Mesendoderm (in vitro differentiated cells): ENCODE results near the gene ADCK1.
"Not testable (repeated sequence)": the region's sequence is repeated elsewhere in the genome, so short reads cannot be mapped to it uniquely, and the experiment has no call there.

Source experiments
- DNase-seq: peaks from one replicate; pipeline ENCODE4 v3.0.0; 2013
- H2AK5ac ChIP-seq: 2 replicates; pipeline ENCODE4 v1.6.1; 2013; ENCODE audit warnings: low read length, inconsistent platforms
- H2BK120ac ChIP-seq: 2 replicates; pipeline ENCODE4 v1.6.1; 2013; ENCODE audit warnings: low read depth, mild to moderate bottlenecking, low read length, moderate library complexity, mixed read lengths
- H2BK15ac ChIP-seq: replicated peaks from 2 replicates; pipeline ENCODE4 v1.6.1; 2013; ENCODE audit warnings: low read depth, mild to moderate bottlenecking, moderate library complexity
- H2BK5ac ChIP-seq: 2 replicates; pipeline ENCODE4 v1.6.1; 2013; ENCODE audit warnings: low read length, inconsistent platforms
- H3K18ac ChIP-seq: 2 replicates; pipeline ENCODE4 v1.6.1; 2013; ENCODE audit warnings: mild to moderate bottlenecking, low read length, mixed read lengths
- H3K23ac ChIP-seq: one replicate; pipeline ENCODE4 v1.6.1; 2013; ENCODE audit warnings: low read length
- H3K27ac ChIP-seq: 2 replicates; pipeline ENCODE4 v1.5.1; 2013; ENCODE audit warnings: low read depth, mild to moderate bottlenecking, inconsistent platforms, low read length, moderate library complexity
- H3K27me3 ChIP-seq: 2 replicates; pipeline ENCODE4 v1.6.1; 2013; ENCODE audit warnings: low read length, control low read depth, mild to moderate bottlenecking, inconsistent platforms; ENCODE audit not compliant: insufficient read depth, poor library complexity
- H3K36me3 ChIP-seq: 2 replicates; pipeline ENCODE4 v1.6.1; 2013; ENCODE audit warnings: low read length, inconsistent platforms; ENCODE audit not compliant: control insufficient read depth, insufficient read depth
- H3K4ac ChIP-seq: one replicate; pipeline ENCODE4 v1.6.1; 2013; ENCODE audit warnings: low read depth, mild to moderate bottlenecking, low read length, moderate library complexity
- H3K4me1 ChIP-seq: 2 replicates; pipeline ENCODE4 v1.6.1; 2013; ENCODE audit warnings: low read depth, low read length, inconsistent platforms; ENCODE audit not compliant: control insufficient read depth
- H3K4me2 ChIP-seq: 2 replicates; pipeline ENCODE4 v1.6.1; 2013; ENCODE audit warnings: low read length
- H3K4me3 ChIP-seq: 2 replicates; pipeline ENCODE4 v1.5.1; 2013; ENCODE audit warnings: mild to moderate bottlenecking, low read length
- H3K56ac ChIP-seq: one replicate; pipeline ENCODE4 v1.6.1; 2013; ENCODE audit warnings: low read length
- H3K79me1 ChIP-seq: 2 replicates; pipeline ENCODE4 v1.6.1; 2013; ENCODE audit warnings: low read length, inconsistent platforms
- H3K79me2 ChIP-seq: 2 replicates; pipeline ENCODE4 v1.6.1; 2013; ENCODE audit warnings: mild to moderate bottlenecking, low read length; ENCODE audit not compliant: control insufficient read depth, insufficient read depth
- H3K9ac ChIP-seq: 2 replicates; pipeline ENCODE4 v1.6.1; 2013; ENCODE audit warnings: low read length, inconsistent platforms
- H4K5ac ChIP-seq: one replicate; pipeline ENCODE4 v1.6.1; 2013; ENCODE audit warnings: low read length
- H4K8ac ChIP-seq: one replicate; pipeline ENCODE4 v1.6.1; 2013; ENCODE audit warnings: low read depth, mild to moderate bottlenecking, control low read depth, low read length, moderate library complexity
- WGBS: extraction: QIAGEN DNeasy Blood & Tissue Kit; methylation state at CpG from one replicate; pipeline ENCODE4 v1.1.7; 2013; ENCODE audit warnings: low lambda C conversion rate, missing lambda C conversion rate; ENCODE audit not compliant: insufficient coverage; ENCODE audit errors: extremely low coverage; 5-methylcytosine and 5-hydroxymethylcytosine counted together

Gene ADCK1

DNA sequence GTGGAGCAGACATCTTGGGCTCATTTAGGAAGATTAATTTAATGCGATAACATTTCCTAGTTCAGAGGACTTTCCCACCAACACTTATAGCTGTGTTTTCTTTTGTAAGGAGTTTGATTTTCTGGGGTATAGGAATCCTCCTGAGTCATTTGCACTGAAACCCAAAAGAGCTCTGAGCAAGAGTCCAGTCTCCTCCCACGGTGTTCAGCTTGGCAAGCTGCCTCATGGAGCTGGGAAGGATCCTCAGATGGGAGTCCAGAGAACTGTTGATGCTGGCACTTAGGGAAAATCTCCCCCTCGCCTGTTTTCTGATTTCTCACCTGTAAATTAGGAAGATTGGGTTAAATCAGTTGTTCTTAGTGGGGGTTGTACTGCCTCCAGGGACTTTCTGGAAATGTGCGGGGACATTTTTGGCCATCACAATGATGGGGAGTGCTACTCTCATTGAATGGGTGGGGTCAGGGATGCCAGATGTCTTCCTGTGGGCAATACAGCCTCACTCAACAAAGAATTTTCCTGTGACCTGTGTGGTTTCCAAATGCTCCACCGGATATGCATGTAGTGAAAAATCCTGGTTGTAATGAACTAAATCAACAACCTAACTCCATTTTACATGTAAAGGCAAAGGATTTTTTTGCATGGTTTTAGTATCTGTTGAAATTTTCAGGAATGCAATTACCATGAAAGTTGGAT, 150.6 kb downstream of the ADCK1 start:
- Histone ChIP-seq H3K23ac (no peak overlapping the region), H2AK5ac (no peak overlapping the region), H3K4ac (no peak overlapping the region), H3K18ac (no peak overlapping the region), H3K4me1 (no peaks in the 10 kb centered on the region), H3K56ac (no peak overlapping the region), H3K79me1 (no peaks in the 10 kb centered on the region), H2BK120ac (no peak overlapping the region), H3K36me3 (no peaks in the 10 kb centered on the region), H2BK15ac (no peak overlapping the region), H4K5ac (no peak overlapping the region), H3K4me2 (no peak overlapping the region), H4K8ac (no peak overlapping the region), H2BK5ac (no peak overlapping the region), H3K27me3 (no peaks in the 10 kb centered on the region), H3K4me3 (no peak overlapping the region), H3K9ac (no peak overlapping the region), H3K79me2 (no peaks in the 10 kb centered on the region), H3K27ac (no peak overlapping the region)
- WGBS, result no CpG with 5 or more reads among the region's 5 CpGs
- DNase-seq, result no peak

DNA sequence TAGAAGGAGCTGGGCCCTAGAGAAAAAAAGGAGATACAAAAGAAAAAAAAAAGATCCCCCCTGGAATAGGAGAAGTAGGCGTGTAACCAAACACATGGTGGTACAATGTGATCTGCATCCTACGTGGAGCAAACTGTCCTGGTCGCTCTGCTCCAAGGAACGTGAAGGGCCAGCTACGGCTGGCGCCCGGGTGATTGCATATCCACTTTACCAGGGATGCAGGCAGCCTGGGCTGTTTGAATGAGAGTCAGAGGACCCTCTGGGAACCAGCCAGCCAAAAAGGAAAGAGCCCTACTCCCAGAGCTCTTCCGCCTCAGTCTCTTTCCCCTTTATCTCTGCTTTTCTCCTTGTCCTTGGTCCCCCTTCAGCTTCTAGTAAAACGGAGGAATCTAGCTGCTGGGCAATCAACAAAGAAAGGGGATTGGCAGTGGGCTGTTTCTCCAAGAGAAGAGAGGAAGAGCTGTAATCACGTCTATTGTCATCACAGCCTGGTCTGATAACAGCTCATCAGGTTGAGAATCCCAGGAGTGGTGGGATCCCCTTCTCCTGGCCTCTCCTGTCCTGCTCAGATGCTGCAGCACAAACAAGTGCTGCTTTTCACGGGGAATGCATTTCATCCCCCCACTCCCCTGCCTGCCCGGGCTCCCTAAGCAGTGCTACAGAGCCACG, 156.0 kb downstream of the ADCK1 start:
- Histone ChIP-seq H3K4me1 (no peaks in the 10 kb centered on the region), H3K79me2 (no peaks in the 10 kb centered on the region), H2BK5ac (no peak overlapping the region), H3K4me2 (no peak overlapping the region), H3K36me3 (no peaks in the 10 kb centered on the region), H3K4me3 (no peak overlapping the region), H3K4ac (no peak overlapping the region), H3K79me1 (no peaks in the 10 kb centered on the region), H3K56ac (no peak overlapping the region), H3K27me3 (no peaks in the 10 kb centered on the region), H4K8ac (no peak overlapping the region), H4K5ac (no peak overlapping the region), H2AK5ac (no peak overlapping the region), H3K23ac (no peak overlapping the region), H2BK120ac (no peak overlapping the region), H3K27ac (no peak overlapping the region), H3K9ac (no peak overlapping the region), H2BK15ac (no peak overlapping the region), H3K18ac (no peak overlapping the region)
- no CpG with 5 or more reads among the region's 13 CpGs for WGBS
- peak; percentile 63 for DNase-seq

DNA sequence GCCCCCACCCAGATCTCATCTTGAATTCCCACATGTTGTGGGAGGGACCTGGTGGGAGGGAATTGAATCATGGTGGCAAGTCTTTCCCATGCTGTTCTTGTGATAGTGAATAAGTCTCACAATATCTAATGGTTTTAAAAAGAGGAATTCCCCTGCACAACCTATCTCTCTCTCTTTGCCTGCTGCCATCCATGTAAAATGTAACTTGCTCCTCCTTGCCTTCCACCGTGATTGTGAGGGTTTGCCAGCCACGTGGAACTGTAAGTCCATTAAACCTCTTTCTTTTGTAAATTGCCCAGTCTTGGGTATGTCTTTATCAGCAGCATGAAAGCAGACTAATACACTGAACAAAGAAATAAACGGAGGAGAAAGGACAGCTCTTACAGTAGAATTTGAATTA, 159.8 kb downstream of the ADCK1 start:
- not testable (repeated sequence) for H3K4me3 ChIP-seq, H4K5ac ChIP-seq, H3K56ac ChIP-seq, H3K18ac ChIP-seq, H2BK5ac ChIP-seq, H2BK120ac ChIP-seq, DNase-seq, H3K27ac ChIP-seq, H3K9ac ChIP-seq, H3K4ac ChIP-seq, H2AK5ac ChIP-seq, H3K23ac ChIP-seq, H2BK15ac ChIP-seq, H3K79me1 ChIP-seq, H4K8ac ChIP-seq, H3K36me3 ChIP-seq, H3K4me1 ChIP-seq, H3K27me3 ChIP-seq, H3K79me2 ChIP-seq, H3K4me2 ChIP-seq
- no CpG with 5 or more reads among the region's 3 CpGs for WGBS

DNA sequence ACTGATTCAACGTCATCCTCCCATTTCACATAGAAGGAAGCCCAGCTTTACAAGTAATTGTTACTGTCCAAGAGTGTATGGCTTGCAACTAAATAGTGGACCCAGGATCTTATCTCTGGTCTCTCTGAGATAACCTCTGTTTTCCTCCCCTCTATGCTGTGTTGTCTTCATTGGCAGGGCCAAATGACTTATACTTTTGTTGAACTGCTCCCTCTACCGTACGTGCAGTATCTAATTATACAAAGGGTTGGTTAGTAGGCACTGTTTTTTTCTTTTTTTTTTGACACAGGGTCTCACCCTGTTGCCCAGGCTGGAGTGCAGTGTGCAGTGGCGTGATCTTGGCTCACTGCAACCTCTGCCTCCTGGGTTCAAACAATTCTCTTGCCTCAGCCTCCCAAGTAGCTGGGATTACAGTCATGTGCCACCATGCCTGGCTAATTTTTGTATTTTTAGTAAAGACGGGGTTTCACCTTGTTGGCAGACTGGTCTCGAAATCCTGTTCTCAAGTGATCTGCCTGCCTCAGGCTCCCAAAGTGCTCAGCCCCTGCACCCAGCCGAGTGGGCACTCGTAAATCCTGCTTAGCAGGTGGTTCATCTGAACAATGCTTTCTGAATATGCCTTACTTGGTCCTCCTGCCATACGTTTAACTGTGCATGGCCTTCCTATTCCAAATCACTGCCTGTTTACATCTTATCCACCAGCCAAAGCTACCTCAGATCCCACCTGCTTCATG, 162.1 kb downstream of the ADCK1 start:
- no peak overlapping the region for H2BK15ac ChIP-seq
- H3K27me3 ChIP-seq, result peaks cover 2% of the 10 kb centered on the region
- H3K56ac ChIP-seq, result no peak overlapping the region
- H4K5ac ChIP-seq, result no peak overlapping the region
- no CpG with 5 or more reads among the region's 9 CpGs for WGBS
- no peak overlapping the region for H2BK120ac ChIP-seq
- H2BK5ac ChIP-seq, result no peak overlapping the region
- no peaks in the 10 kb centered on the region for H3K4me1 ChIP-seq
- no peak overlapping the region for H4K8ac ChIP-seq
- H3K4me2 ChIP-seq, result no peak overlapping the region
- no peaks in the 10 kb centered on the region for H3K36me3 ChIP-seq
- H3K79me2 ChIP-seq, result no peaks in the 10 kb centered on the region
- no peak overlapping the region for H3K4ac ChIP-seq
- no peak overlapping the region for H3K4me3 ChIP-seq
- H2AK5ac ChIP-seq, result no peak overlapping the region
- no peak overlapping the region for H3K27ac ChIP-seq
- no peak overlapping the region for H3K18ac ChIP-seq
- no peak overlapping the region for H3K9ac ChIP-seq
- H3K23ac ChIP-seq, result no peak overlapping the region
- H3K79me1 ChIP-seq, result no peaks in the 10 kb centered on the region
- DNase-seq, result no peak

DNA sequence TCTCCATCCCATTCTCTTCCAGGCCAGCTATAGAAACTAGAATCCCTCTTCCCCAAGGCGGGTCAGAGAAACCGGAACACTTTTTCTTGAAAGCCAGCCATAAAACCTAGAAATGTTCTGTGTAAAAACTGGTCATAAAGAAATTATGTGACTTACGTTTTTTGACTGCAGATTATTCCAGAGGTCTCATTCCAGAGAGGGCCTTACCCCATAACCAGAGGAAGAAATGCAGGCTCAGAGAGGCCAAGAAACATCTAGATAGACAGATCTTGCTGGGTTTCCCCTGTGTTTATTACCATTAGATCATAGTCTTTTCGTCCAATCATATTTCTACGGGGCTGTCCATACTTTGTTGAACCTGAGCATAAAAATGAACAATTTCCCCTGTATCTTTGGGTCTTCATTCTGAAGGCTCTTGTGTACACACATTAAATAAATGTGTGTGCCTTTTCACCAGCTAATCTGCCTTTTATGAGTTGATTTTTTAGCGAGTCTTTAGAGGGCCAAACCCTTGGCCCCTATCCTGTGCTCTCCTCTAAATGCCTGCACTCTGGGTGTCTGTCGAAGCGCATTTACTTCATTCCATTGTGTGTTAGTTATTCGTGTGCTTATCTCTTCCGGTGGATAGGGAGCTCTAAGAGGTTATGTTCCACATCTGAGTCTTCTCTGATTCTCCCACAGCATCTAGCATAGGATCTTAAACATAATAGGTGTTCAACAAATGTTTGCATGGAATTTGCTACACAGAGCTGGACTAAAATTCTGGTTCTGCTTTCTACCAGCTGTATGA, 163.0 kb downstream of the ADCK1 start:
- no peak overlapping the region for H2BK15ac ChIP-seq
- no peak overlapping the region for H3K23ac ChIP-seq
- no peaks in the 10 kb centered on the region for H3K36me3 ChIP-seq
- no peak overlapping the region for H3K18ac ChIP-seq
- H3K79me2 ChIP-seq, result no peaks in the 10 kb centered on the region
- H4K8ac ChIP-seq, result no peak overlapping the region
- no peak overlapping the region for H3K4me2 ChIP-seq
- no peaks in the 10 kb centered on the region for H3K79me1 ChIP-seq
- no peak for DNase-seq
- peaks cover 2% of the 10 kb centered on the region for H3K27me3 ChIP-seq
- H3K4me1 ChIP-seq, result no peaks in the 10 kb centered on the region
- no peak overlapping the region for H2AK5ac ChIP-seq
- no CpG with 5 or more reads among the region's 10 CpGs for WGBS
- no peak overlapping the region for H4K5ac ChIP-seq
- H3K9ac ChIP-seq, result no peak overlapping the region
- H3K4me3 ChIP-seq, result no peak overlapping the region
- no peak overlapping the region for H2BK5ac ChIP-seq
- H3K27ac ChIP-seq, result no peak overlapping the region
- H3K56ac ChIP-seq, result no peak overlapping the region
- no peak overlapping the region for H2BK120ac ChIP-seq
- no peak overlapping the region for H3K4ac ChIP-seq
